T-cell (primary cell): ENCODE data around the gene NOSIP. TPM values are rescaled to one million over a fixed set of nuclear protein-coding genes. Genes with fewer than 3 reads are reported as not detected.

Experiments used
- ATAC-seq, 4 experiments: fragments of 200-7000 bp in 3 of 4; fragments of 150-1000 bp in 1 of 4; cut with Tn5 transposase; replicated peaks in 1 of 4; 1 replicate in 3 of 4; 2 replicates in 1 of 4; pipeline ENCODE4 v1.10.0; 2021; ENCODE audit warnings: moderate library complexity in 3 of 4, mild to moderate bottlenecking in 2 of 4, moderate number of reproducible peaks in 1 of 4
- CTCF ChIA-PET, 2 donors: fragments of 300-600 bp; sonication (Branson Sonifier 250); formaldehyde crosslinking; loops; one replicate each; lab custom pipeline; 2022; ENCODE audit warnings: antibody characterized with exemption in 2 of 2; lab: Charles Lee
- POLR2A ChIA-PET, 2 donors: fragments of 300-600 bp; sonication (Branson Sonifier 250); formaldehyde crosslinking; loops; one replicate each; lab custom pipeline; 2022; ENCODE audit warnings: antibody characterized with exemption in 2 of 2; lab: Charles Lee
- DNase-seq, 35 experiments: peaks; one replicate each; pipeline versions ENCODE4 v3.0.0 to v3.0.0-alpha.2; 2013 to 2023
- H3K27ac ChIP-seq: one replicate; pipeline ENCODE4 v1.5.1; 2013; ENCODE audit warnings: low read length
- H3K27me3 ChIP-seq, 2 experiments: replicated peaks in 1 of 2; 1 replicate in 1 of 2; 2 replicates in 1 of 2; pipeline versions ENCODE4 v1.6.1 to v1.7.0; 2013; ENCODE audit warnings: low read length in 1 of 2, mixed read lengths in 1 of 2; ENCODE audit not compliant: control insufficient read depth in 2 of 2, insufficient read depth in 2 of 2; ENCODE audit errors: extremely low read depth in 1 of 2
- H3K36me3 ChIP-seq, 2 donors: 1 replicate in 1 of 2; 2 replicates in 1 of 2; pipeline versions ENCODE4 v1.6.1 to v1.7.0; 2013; ENCODE audit warnings: low read length in 1 of 2; ENCODE audit not compliant: control insufficient read depth in 2 of 2, insufficient read depth in 1 of 2; ENCODE audit errors: extremely low read depth in 1 of 2
- H3K4me1 ChIP-seq, 2 experiments: 1 replicate in 1 of 2; 2 replicates in 1 of 2; pipeline versions ENCODE4 v1.6.1 to v1.7.0; 2013; ENCODE audit warnings: low read length in 2 of 2, mixed read lengths in 1 of 2; ENCODE audit not compliant: insufficient read depth in 2 of 2, control insufficient read depth in 1 of 2; ENCODE audit errors: extremely low read depth in 1 of 2
- H3K4me3 ChIP-seq, 2 donors: 1 replicate in 1 of 2; 2 replicates in 1 of 2; pipeline versions ENCODE4 v1.5.1 to v1.7.0; 2013; ENCODE audit warnings: mild to moderate bottlenecking in 2 of 2, low read length in 1 of 2, moderate library complexity in 1 of 2; ENCODE audit not compliant: control insufficient read depth in 1 of 2; ENCODE audit errors: extremely low read depth in 1 of 2
- H3K9me3 ChIP-seq: 2 replicates; pipeline ENCODE4 v1.7.0; 2013
- H3K27ac Mint-ChIP-seq, 2 donors: one replicate each; pipeline ENCODE4 v1.8.0; 2020 to 2021; ENCODE audit warnings: mild to moderate bottlenecking in 2 of 2, mixed read lengths in 2 of 2
- H3K27me3 Mint-ChIP-seq, 2 donors: one replicate each; pipeline ENCODE4 v1.8.0; 2021 to 2022; ENCODE audit warnings: mixed read lengths in 2 of 2
- H3K36me3 Mint-ChIP-seq: one replicate; pipeline ENCODE4 v1.8.0; 2021; ENCODE audit warnings: mixed read lengths
- H3K4me1 Mint-ChIP-seq, 3 donors: one replicate each; pipeline ENCODE4 v1.8.0; 2020 to 2022; ENCODE audit warnings: mixed read lengths in 3 of 3, mild to moderate bottlenecking in 1 of 3
- H3K4me3 Mint-ChIP-seq, 3 donors: one replicate each; pipeline ENCODE4 v1.8.0; 2020 to 2022; ENCODE audit warnings: mild to moderate bottlenecking in 3 of 3, mixed read lengths in 3 of 3, moderate library complexity in 3 of 3
- H3K9me3 Mint-ChIP-seq, 3 donors: one replicate each; pipeline ENCODE4 v1.8.0; 2020 to 2022; ENCODE audit warnings: mixed read lengths in 3 of 3
- WGBS: methylation state at CpG from one replicate; pipeline ENCODE4 v1.1.5; 2013; ENCODE audit warnings: missing lambda C conversion rate; ENCODE audit not compliant: insufficient coverage; 5-methylcytosine and 5-hydroxymethylcytosine counted together
- total RNA-seq, 35 experiments: library from RNA in 6 of 35; stranded (reverse) in 6 of 35; fragments of 120-200 nt in 1 of 35; gene quantifications; one replicate each; pipeline versions ENCODE4 v1.2.1 to v1.2.4 and lab custom pipeline; 2013 to 2026

Gene NOSIP
- total RNA-seq, 5 donors from 2014 or later (not counting 1 experiment from before 2014, with no cell fraction given): 152 to 297 (median 176) TPM

DNA sequence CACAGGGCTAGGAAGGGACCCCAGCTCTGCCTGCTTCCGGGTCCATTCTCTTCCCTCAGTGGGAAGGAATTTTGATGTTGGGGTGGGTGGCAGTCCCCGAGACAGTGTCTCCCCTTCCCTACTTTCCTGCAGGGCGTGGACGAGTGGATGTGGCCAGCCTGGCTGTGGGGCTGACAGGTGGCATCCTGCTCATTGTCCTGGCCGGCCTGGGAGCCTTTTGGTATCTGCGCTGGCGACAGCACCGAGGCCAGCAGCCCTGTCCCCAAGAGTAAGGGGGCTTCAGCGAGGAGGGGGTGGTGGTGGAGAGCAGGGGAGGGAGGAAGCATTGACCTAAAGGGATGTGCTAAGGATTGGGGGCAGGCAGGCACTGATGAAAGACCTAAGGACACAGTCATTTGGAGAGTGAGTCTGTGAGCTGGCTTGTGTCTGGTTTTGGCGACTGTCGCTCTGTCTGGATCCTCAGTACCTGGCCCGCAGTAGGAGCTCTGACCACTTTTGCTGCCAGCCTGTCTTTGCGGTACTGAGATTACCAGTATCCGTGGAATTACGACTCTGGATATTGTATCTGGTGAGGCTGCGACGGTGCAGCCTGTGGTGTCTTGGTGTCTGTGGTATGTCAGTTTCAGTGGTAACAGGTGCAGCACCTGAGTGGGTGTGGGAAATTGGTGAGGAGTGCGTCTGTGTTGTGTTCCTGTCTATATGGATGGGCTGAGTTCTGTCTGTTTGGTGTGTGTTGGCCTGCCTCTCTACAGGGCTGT is 8.2 kb upstream of the NOSIP start:
- Mint-ChIP-seq H3K36me3 (peaks cover 3% of the 10 kb centered on the region), H3K9me3 (no peaks in the 10 kb centered on the region), H3K27me3 (no peaks in the 10 kb centered on the region), H3K4me1 (peaks cover 16 to 37% (median 28%) of the 10 kb centered on the region in 3 donors), H3K4me3 (no peak overlapping the region), H3K27ac (peak overlapping the region; percentile 67 to 77)
- ATAC-seq (peak in 1 of 4 experiments; percentile 17), DNase-seq (peak in 24 of 35 experiments; percentile 19 to 66 (median 40))
- no peak overlapping the region for H3K4me3 ChIP-seq
- CTCF ChIA-PET: interaction anchor here (0.7 kb wide), 3 partner anchors 39 to 77 kb away, joined by 3 to 4 read pairs (median 3); no protein-coding TSS in a partner anchor
- POLR2A ChIA-PET: no interaction called here
- H3K4me1 ChIP-seq: peaks cover 3 to 36% of the 10 kb centered on the region in 2 experiments
- peaks cover 0 to 1% of the 10 kb centered on the region in 2 donors for H3K36me3 ChIP-seq
- H3K27me3 ChIP-seq: no peaks in the 10 kb centered on the region
- 74% methylated on average over 8 of the region's 18 CpGs for WGBS
- no peak overlapping the region for H3K27ac ChIP-seq
- H3K9me3 ChIP-seq: no peaks in the 10 kb centered on the region

DNA sequence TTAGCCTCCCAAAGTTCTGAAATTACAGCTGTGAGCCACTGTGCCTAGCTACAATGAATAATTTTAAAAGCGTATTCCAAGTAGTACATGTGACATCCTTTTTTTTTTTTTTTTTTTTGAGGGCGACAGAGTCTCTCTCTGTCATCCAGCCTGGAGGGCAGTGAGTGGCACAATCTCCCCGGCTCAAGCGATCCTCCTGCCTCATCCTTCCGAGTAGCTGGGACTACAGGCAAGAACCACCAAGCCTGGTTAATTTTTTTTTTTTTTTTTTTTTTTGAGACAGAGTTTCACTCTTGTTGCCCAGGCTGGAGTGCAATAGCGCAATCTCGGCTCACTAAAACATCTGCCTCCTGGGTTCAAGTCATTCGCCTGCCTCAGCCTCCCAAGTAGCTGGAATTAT is 6.9 kb upstream of the NOSIP start:
- CTCF ChIA-PET: interaction anchor here in 1 of 2 donors (0.7 kb wide), 1 partner anchor 28 kb away, joined by 3 read pairs; no protein-coding TSS in a partner anchor
- Mint-ChIP-seq H3K36me3 (no peaks in the 10 kb centered on the region), H3K9me3 (no peaks in the 10 kb centered on the region), H3K4me1 (peaks cover 8 to 24% (median 14%) of the 10 kb centered on the region in 3 donors), H3K27ac (no peak overlapping the region), H3K27me3 (no peaks in the 10 kb centered on the region), H3K4me3 (no peak overlapping the region)
- no peak overlapping the region for H3K27ac ChIP-seq
- H3K36me3 ChIP-seq: no peaks in the 10 kb centered on the region
- peaks cover 0 to 23% of the 10 kb centered on the region in 2 experiments for H3K4me1 ChIP-seq
- ATAC-seq: no peak
- no peaks in the 10 kb centered on the region for H3K27me3 ChIP-seq
- H3K4me3 ChIP-seq: no peak overlapping the region
- WGBS: 95% methylated on average over 4 of the region's 8 CpGs
- no peaks in the 10 kb centered on the region for H3K9me3 ChIP-seq
- DNase-seq: no peak
- POLR2A ChIA-PET: interaction anchor here (0.6 kb wide), 2 partner anchors 269 to 271 kb away, joined by 3 read pairs; no protein-coding TSS in a partner anchor

DNA sequence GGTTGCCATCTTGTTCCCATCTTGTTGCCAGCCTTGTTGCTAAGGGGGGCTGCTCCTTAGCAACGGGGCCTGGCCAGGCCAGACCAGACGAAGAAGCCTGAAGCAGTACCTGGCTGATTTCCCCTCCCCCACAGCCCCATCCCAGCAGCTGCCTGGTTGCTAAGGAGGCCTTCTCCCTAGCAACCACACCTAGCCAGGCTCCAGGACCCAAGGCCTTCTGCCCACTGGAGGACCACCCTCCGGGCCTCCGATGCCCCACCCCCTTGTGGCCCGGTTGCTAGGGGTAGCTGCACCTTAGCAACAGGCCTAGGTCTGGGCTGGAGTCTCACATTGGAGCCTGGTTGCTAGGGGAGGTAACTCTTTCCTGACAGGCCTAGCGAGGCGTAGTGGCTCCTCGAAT is 4.7 kb upstream of the NOSIP start:
- Histone ChIP-seq H3K4me1 (peaks cover 0 to 20% of the 10 kb centered on the region in 2 experiments), H3K4me3 (no peak overlapping the region), H3K27me3 (no peaks in the 10 kb centered on the region), H3K27ac (no peak overlapping the region), H3K9me3 (no peaks in the 10 kb centered on the region), H3K36me3 (no peaks in the 10 kb centered on the region)
- H3K27me3 Mint-ChIP-seq: no peaks in the 10 kb centered on the region
- ATAC-seq (no peak), DNase-seq (no peak)
- POLR2A ChIA-PET: no interaction called here
- no peaks in the 10 kb centered on the region for H3K9me3 Mint-ChIP-seq
- H3K4me1 Mint-ChIP-seq: peaks cover 16 to 28% (median 19%) of the 10 kb centered on the region in 3 donors
- no peak overlapping the region for H3K27ac Mint-ChIP-seq
- 86% methylated on average over 8 of the region's 8 CpGs for WGBS
- CTCF ChIA-PET: no interaction called here
- H3K4me3 Mint-ChIP-seq: no peak overlapping the region
- H3K36me3 Mint-ChIP-seq: no peaks in the 10 kb centered on the region

DNA sequence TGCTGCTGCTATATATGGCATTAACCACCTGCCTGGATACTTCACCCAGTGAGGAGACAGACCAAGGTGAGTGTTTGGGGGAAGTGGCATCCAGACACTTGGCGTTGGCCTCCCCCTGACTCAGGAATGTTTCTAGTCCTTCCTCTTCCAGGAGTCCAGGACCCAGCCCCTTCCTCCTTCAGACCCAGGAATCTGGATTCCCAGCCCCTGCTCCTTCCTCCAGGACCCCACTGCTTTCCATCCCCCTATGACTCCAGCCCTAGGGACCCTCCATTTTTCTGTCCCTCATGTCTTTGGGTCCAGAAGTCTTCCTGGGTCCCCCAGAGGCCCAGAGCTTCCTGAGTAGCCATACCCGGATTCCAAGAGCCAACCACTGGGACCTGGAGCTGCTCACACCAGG is 2.9 kb upstream of the NOSIP start:
- H3K4me1 Mint-ChIP-seq: peaks cover 23 to 26% (median 25%) of the 10 kb centered on the region in 3 donors
- peaks cover 12 to 16% of the 10 kb centered on the region in 2 experiments for H3K4me1 ChIP-seq
- no peak overlapping the region for H3K27ac Mint-ChIP-seq

DNA sequence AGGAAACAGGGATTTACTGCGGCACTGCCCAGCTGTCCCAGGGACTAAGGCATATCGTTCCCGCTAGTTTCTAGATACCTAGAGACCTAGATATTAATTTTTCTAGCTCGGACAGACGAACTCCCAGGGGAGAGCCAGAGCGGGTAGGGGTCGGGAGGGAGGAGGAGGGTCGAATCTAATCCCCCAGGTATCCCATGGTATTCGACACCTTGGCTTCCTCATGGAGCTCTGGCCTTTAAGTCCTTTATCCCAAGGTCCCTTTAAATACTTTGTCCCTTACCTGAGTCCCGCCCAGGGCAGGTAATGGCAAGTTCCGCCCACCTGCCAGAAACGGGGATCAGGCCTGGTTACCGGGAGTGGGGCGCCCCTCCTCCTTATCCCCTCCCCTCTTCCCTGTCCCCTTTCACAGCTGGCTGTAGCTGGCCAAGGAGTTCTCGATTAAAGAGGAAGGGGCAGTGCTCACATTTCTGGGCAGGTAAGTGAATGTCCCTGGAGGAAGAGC is 702 bp upstream of the NOSIP start, which contains the start of gene PRRG2:
Gene PRRG2 (plus strand): TSS at position 310 of the 502 bp plus-strand sequence. CDS start 1,904 bp downstream, outside the sequence.
- DNase-seq: no peak
- Mint-ChIP-seq H3K27ac (peak within 1 kb of the TSS; percentile 90 to 95), H3K27me3 (no peaks in the 10 kb centered on the region), H3K9me3 (no peaks in the 10 kb centered on the region), H3K36me3 (no peaks in the 10 kb centered on the region), H3K4me3 (peak within 1 kb of the TSS; percentile 85 to 96 (median 91)), H3K4me1 (peaks cover 36 to 38% (median 37%) of the 10 kb centered on the region in 3 donors)
- no peaks in the 10 kb centered on the region for H3K27me3 ChIP-seq
- WGBS: 77% methylated on average over 3 of the region's 15 CpGs
- H3K36me3 ChIP-seq: peaks cover 0 to 8% of the 10 kb centered on the region in 2 donors
- H3K4me1 ChIP-seq: peaks cover 15 to 23% of the 10 kb centered on the region in 2 experiments
- ATAC-seq: no peak
- H3K4me3 ChIP-seq: peak within 1 kb of the TSS; percentile 64 to 97
- H3K27ac ChIP-seq: peak within 1 kb of the TSS; percentile 38
- no peaks in the 10 kb centered on the region for H3K9me3 ChIP-seq
- POLR2A ChIA-PET: interaction anchor here (0.6 to 0.7 kb wide), 4 partner anchors 11 to 317 kb away, joined by 3 to 6 read pairs (median 4); partner anchors contain the start of gene SCAF1 (in 1 of the 2)
- CTCF ChIA-PET: interaction anchor here in 1 of 2 donors (0.6 to 2.6 kb wide), 6 partner anchors 9 to 95 kb away, joined by 3 to 9 read pairs (median 4); partner anchors contain the start of genes PRR12 and RCN3

More for the DNA sequence above, 2.9 kb upstream of the NOSIP start:
- no peaks in the 10 kb centered on the region for H3K27me3 Mint-ChIP-seq
- no peak overlapping the region for H3K4me3 ChIP-seq
- H3K36me3 ChIP-seq: no peaks in the 10 kb centered on the region
- DNase-seq (no peak), ATAC-seq (no peak)
- no peaks in the 10 kb centered on the region for H3K9me3 Mint-ChIP-seq
- ChIA-PET POLR2A (no interaction called here), CTCF (interaction anchor here (0.5 to 0.6 kb wide), 3 partner anchors 14 to 77 kb away, joined by 3 to 7 read pairs (median 4); no protein-coding TSS in a partner anchor)
- H3K27me3 ChIP-seq: no peaks in the 10 kb centered on the region
- no peak overlapping the region for H3K27ac ChIP-seq
- H3K9me3 ChIP-seq: no peaks in the 10 kb centered on the region
- no peak overlapping the region for H3K4me3 Mint-ChIP-seq
- no peaks in the 10 kb centered on the region for H3K36me3 Mint-ChIP-seq
- 83% methylated on average over 1 of the region's 2 CpGs for WGBS

DNA sequence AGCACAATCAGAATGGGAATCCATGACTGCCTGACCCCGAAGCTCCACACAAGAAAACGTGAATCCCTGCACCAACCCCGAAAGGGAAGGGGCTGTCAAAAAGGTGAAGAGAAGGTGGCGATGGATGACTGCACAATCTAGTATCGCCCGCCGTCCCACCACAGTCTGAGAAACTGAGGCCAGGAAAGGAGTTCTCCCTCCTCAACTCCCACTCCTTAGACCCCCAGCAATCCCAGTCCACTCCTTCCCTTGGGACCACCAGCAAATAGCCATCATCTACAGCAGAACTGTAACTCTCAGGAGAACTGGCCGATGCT is 451 bp downstream of the NOSIP start:
- no peaks in the 10 kb centered on the region for H3K27me3 Mint-ChIP-seq
- H3K36me3 ChIP-seq: peaks cover 6 to 15% of the 10 kb centered on the region in 2 donors
- WGBS: no CpG with 5 or more reads among the region's 8 CpGs
- H3K27ac ChIP-seq: peak overlapping the region; percentile 38
- peaks cover 15 to 23% of the 10 kb centered on the region in 2 experiments for H3K4me1 ChIP-seq
- peak in 2 of 4 experiments; percentile 2 to 5 for ATAC-seq
- DNase-seq: no peak
- H3K4me1 Mint-ChIP-seq: peaks cover 36 to 38% (median 37%) of the 10 kb centered on the region in 3 donors
- H3K9me3 ChIP-seq: no peaks in the 10 kb centered on the region
- H3K36me3 Mint-ChIP-seq: no peaks in the 10 kb centered on the region
- H3K4me3 ChIP-seq: peak overlapping the region; percentile 64 to 97
- H3K4me3 Mint-ChIP-seq: peak overlapping the region; percentile 85 to 96 (median 91)
- H3K27ac Mint-ChIP-seq: peak overlapping the region; percentile 90 to 95
- H3K27me3 ChIP-seq: no peaks in the 10 kb centered on the region
- POLR2A ChIA-PET: no interaction called here
- CTCF ChIA-PET: interaction anchor here (0.7 to 2.6 kb wide), 6 partner anchors 11 to 76 kb away, joined by 3 to 9 read pairs (median 5); partner anchors contain the start of genes PRR12 (in 1 of the 2) and RCN3 (in 1 of the 2)
- H3K9me3 Mint-ChIP-seq: no peaks in the 10 kb centered on the region
